H54 (cell line): ENCODE measurements around the gene ASB15.

Experiments
- DNase-seq: peaks from one replicate; pipeline ENCODE4 v3.0.0; 2011; ENCODE audit warnings: low spot score, mixed read lengths; ENCODE audit not compliant: insufficient read length
- FAIRE-seq: peaks from 3 replicates; lab custom pipeline; 2011; peaks lifted over from hg19 to GRCh38; lab: Jason Lieb, UNC
- POLR2A ChIP-seq: IDR thresholded peaks from 2 replicates; pipeline ENCODE4 v1.6.1; 2011; ENCODE audit warnings: low read depth, mild to moderate bottlenecking, low read length

ASB15 gene

DNA sequence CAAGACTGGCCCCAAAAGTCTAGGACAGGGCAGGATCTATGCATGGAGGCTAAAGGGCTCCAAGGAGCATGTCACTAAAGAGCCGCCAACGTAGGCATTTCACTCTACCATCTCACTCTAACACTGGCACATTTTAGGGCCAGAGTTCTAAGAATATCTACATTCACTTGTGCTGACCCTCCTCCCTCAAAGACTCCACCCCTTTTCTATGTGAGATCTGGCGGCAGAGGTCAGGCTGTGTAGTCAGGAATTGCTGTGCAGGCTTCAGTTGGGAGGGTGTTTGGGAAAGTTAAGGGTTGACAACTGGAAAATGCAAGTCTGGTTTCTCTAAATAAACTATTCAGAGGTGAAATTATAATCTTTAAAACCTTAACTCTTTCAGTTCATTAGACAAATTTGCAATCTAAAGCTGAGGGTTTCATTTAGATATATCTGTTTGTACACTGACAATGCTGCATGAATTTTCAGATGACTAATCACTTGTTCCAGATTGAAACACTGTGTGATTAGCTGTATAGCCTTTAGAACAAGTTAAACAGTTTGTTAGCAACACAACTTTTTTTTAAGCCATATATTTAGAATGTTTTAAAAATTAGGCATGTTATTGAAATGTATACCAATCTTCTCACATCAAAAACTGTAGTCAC lies 72.3 kb downstream of the ASB15 start:
- TF ChIP-seq POLR2A: no peak
- no peak for DNase-seq
- FAIRE-seq: no peak

DNA sequence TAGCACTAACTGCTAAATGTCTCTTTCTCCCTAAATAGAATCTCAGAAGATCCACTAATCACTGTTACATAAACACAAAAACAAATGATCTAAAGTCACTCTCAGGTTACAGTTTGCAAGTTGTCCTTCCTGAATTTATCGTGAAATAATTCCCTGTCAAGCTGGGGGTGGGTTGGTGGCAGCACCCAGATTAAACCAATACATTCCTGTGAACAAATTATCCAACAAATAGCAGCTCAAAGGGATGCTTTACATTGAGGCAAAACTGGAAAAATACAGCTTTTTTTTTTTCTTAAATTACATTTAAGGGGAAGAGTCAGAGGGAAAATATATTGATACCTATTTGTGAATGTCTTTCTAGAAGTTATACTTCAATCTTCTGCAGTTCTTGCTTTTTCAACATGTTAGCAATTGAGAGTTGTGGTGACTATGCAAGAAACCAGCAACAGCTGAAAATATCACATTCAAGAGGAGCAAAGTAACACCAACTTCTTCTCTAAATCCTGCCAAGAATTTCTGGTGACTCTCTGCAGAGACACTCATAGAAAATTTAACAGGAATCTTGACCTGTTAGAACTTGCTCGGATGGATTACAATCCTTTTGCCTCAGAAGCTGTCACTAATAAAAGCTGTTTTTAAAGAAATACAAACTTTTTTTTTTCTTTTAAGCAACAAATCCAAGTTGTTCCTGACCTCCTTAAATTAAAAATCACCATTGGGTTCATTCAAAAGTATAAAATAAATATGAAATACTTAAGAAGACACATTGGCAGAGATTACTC lies 73.0 kb downstream of the ASB15 start:
- no peak for FAIRE-seq
- TF ChIP-seq POLR2A: no peak

DNA sequence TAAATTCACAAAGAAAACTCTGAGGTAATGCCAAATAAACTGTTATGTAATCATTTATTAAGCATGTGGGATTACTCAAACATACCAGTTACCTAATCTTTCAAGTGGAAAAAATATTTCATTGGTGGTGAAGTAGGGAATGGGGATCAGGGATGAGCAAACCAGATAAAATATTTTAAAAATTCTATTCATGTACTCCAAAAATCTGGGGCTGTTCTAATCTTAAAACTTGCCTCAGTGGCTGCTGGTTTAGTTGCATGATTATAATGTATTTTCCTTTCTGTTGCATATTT lies 73.5 kb downstream of the ASB15 start:
- no peak for DNase-seq
- no peak for FAIRE-seq
- no peak for TF ChIP-seq POLR2A

More for the DNA sequence above, 73.0 kb downstream of the ASB15 start:
- no peak for DNase-seq

DNA sequence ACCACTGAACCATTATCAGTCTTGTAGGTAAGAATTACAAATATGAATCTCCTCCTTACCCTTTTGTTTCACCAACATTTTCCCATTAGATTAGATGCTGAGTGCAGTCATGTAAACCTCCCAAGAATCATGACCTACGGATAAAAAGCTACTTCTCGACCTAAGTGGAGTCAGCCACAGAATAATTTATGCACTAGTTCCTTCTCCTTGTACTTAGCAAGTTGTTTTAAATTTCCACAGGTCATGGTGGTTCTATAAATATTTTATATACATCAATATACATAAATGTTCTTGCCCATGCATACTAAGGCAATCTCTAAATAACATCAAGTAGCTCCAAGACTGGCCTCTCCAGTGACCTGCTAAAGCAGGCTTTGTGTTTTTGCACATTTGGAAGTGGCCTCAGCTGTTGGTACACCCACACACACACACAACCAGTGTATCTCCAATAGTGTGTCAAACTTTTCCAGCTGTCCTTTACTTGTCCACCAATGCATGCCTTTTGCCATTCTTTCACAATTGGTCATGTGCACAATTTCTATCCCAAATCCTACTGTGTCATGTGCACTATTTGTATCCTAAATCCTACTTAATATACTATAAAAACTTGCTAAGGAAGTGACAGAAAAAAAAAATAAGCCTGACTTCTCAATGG lies 75.6 kb downstream of the ASB15 start:
- no peak for DNase-seq
- no peak for FAIRE-seq

DNA sequence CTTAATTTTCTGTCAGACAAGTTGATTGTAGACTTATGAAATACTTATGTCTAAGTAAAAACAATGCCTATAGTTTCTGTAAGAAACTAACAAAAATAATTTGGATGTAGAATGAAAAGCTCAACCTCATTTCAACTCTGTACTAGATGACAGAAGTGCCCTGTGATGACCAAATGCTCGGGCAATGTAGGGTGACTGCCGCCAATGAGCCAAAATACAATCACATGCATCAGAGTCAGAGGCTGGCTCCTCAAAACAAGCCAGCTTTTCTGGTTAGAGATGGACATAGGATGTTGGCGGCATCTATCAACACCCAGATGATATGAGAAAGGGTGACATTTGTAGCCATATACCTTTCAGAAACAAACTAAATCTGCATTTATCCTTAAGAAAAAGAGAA lies 78.0 kb downstream of the ASB15 start:
- FAIRE-seq (no peak), DNase-seq (no peak)
- no peak for TF ChIP-seq POLR2A

More for the DNA sequence above, 75.6 kb downstream of the ASB15 start:
- no peak for TF ChIP-seq POLR2A

DNA sequence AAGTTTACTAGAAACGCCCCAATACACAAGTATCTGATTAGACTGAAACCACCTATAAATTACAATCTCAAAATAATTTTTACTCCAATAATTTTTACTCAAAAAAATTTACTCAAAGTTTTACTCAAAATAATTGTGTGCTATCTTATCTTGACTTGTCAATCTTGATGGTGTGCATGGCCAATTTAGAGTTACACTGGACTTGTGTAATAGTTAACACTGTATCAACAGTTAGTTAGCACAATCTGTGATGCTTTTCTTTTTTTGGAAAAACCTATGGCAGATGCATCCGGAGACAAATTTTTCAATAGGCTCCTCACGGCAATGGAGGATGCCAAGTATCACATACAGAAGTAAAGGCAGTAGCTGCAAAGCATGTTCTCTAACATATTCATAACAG lies 79.0 kb downstream of the ASB15 start:
- FAIRE-seq (no peak), DNase-seq (no peak)
- TF ChIP-seq POLR2A: no peak

DNA sequence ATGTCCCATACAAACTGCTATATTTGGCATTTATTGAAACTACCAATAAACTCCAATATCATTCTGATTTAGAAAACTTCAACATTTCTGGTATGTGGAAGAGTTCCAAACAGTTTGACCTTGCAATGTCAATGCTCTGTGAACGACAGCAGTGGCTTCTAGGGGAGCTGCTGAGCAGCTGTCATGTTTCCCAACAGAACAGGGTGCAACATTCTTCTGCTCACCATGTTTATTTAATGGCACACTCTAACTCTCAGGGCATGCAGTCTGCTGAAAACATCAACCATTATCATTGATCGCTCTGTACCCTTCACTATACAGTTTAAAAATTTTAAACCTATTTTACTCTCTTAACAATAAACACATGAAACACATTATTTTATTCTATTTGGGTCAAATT lies 79.9 kb downstream of the ASB15 start:
- TF ChIP-seq POLR2A: no peak
- DNase-seq (no peak), FAIRE-seq (no peak)

DNA sequence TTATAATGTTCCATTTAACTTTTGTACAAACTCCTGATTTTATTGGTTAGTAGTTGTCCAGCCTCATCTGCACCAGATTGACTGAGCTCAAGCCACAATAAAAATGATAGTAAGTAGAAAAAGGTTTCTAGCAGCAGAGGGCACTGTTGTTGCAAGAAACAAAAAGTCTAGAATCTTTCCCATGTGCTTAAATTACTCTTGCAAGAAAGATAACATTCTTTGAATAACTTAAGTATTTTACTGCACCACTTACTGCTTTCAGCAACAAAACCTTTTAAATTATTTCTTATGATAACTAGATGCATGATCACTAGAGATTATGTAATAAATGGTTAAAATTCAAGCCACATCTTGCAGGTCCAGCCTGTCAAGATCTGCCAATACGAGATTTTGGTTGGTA lies 81.1 kb downstream of the ASB15 start:
- no peak for TF ChIP-seq POLR2A
- DNase-seq (no peak), FAIRE-seq (peak; percentile 71)

DNA sequence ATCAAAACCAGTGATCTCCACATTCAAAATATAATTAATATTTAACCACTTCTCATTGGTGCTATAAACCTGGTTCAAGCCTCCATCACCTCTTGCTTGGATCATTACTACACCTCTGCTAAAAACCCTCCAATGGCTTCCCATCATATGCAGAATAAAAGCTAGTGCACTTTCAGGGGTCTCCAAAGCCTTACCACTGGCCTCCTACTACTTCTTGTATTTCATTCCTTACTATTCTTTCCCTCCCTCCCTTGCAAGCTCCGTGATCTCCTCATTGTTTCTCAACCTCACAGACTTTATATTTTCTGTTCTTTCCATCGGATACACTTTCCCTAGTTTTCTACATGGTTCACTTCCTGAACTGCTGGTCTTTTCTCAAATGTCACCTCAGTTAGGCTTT lies 85.5 kb downstream of the ASB15 start:
- DNase-seq: no peak
- FAIRE-seq: no peak
- no peak for TF ChIP-seq POLR2A

DNA sequence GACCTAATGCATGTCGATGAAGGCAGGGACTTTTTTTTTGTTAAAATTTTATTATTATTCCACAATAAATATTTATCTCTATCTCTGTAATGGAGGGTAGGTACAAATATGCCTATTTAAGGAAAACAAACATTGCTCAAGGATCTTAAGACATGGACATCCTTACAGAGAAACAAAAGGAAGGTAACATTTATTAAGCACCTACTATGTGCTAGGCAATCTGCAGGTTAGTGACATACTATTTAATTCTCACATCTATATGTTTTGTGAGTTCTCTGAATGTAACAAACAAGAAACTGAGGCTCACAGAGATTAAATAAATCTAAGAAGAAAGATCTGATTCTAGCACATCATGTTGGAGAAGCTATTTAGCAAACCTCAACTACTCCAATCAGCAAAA lies 86.1 kb downstream of the ASB15 start:
- no peak for TF ChIP-seq POLR2A
- DNase-seq (no peak), FAIRE-seq (no peak)
